ENCODE results near the gene PTH2R. TPM values are rescaled to one million over a fixed set of nuclear protein-coding genes. Genes with fewer than 3 reads are reported as not detected.
"Not testable (repeated sequence)": the region's sequence is repeated elsewhere in the genome, so short reads cannot be mapped to it uniquely, and the experiment has no call there.

PTH2R gene
- total RNA-seq, 3 donors from 2014 or later: 0.64 to 3.3 (median 1.2) TPM

DNA sequence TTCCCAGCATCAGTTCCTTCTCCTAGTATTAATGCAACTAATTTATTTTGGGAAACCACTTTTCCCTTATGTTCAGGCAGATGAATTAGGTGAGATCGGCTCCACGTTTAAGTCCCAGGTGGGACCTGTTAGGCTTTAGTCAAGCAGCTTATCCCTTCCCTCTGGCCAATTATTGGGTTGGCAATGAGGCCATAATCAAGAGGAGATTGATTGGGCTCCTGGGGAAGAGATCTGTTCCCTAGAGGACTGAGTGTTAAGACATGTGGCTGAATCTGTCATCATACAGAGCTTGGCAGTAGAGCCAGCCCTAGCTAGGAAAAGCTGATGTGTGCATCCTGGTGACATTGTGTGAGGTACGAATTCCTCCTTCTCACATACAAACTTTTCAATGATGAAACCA is 104.4 kb downstream of the PTH2R start:
- H3K4me1 ChIP-seq: no peaks in the 10 kb centered on the region
- no peak overlapping the region for H3K4me3 ChIP-seq
- no peaks in the 10 kb centered on the region for H3K27me3 ChIP-seq
- TF ChIP-seq POLR2A (IDR thresholded peaks at IDR 0.05) (no peak), POLR2AphosphoS5 (IDR thresholded peaks at IDR 0.05) (no peak)
- TF ChIP-seq, protein P1, sequence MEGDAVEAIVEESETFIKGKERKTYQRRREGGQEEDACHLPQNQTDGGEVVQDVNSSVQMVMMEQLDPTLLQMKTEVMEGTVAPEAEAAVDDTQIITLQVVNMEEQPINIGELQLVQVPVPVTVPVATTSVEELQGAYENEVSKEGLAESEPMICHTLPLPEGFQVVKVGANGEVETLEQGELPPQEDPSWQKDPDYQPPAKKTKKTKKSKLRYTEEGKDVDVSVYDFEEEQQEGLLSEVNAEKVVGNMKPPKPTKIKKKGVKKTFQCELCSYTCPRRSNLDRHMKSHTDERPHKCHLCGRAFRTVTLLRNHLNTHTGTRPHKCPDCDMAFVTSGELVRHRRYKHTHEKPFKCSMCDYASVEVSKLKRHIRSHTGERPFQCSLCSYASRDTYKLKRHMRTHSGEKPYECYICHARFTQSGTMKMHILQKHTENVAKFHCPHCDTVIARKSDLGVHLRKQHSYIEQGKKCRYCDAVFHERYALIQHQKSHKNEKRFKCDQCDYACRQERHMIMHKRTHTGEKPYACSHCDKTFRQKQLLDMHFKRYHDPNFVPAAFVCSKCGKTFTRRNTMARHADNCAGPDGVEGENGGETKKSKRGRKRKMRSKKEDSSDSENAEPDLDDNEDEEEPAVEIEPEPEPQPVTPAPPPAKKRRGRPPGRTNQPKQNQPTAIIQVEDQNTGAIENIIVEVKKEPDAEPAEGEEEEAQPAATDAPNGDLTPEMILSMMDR (IDR thresholded peaks at IDR 0.05): no peak
- DNase-seq (ENCODE audit: low spot score in 2 of 2): no peak
- H3K9me3 ChIP-seq: peaks cover 5 to 42% of the 10 kb centered on the region in 2 donors
- intact Hi-C loops (cut with DNase I; ENCODE audit: low total_unique reads): no loop called here
- H3K36me3 ChIP-seq: no peaks in the 10 kb centered on the region
- no peak overlapping the region for H3K27ac ChIP-seq

DNA sequence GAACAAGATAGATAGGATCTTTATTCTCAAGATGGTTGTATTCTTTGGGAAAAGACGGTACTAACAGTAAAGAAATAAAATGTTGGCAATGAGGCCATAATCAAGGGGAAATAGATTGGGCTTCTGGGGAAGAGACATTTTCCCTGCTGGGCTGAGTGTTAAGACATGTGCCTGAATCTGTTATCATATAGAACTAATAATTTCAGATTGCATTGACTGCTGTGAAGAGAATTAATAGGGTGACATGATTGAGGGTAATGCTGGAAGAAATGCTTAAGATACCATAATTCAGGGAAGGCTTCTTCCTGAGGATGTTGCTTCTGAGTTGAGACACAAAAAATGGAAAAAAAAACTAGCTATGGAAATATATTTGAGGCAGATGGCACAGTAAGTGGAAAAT is 105.0 kb downstream of the PTH2R start:
- Histone ChIP-seq H3K36me3 (no peaks in the 10 kb centered on the region), H3K4me1 (no peaks in the 10 kb centered on the region), H3K27me3 (no peaks in the 10 kb centered on the region), H3K9me3 (peaks cover 5 to 47% of the 10 kb centered on the region in 2 donors), H3K4me3 (no peak overlapping the region), H3K27ac (no peak overlapping the region)
- DNase-seq (ENCODE audit: low spot score in 2 of 2): no peak
- intact Hi-C loops (cut with DNase I; ENCODE audit: low total_unique reads): no loop called here
- TF ChIP-seq POLR2AphosphoS5 (IDR thresholded peaks at IDR 0.05) (no peak), POLR2A (IDR thresholded peaks at IDR 0.05) (no peak)
- TF ChIP-seq, protein P1 (IDR thresholded peaks at IDR 0.05): no peak

DNA sequence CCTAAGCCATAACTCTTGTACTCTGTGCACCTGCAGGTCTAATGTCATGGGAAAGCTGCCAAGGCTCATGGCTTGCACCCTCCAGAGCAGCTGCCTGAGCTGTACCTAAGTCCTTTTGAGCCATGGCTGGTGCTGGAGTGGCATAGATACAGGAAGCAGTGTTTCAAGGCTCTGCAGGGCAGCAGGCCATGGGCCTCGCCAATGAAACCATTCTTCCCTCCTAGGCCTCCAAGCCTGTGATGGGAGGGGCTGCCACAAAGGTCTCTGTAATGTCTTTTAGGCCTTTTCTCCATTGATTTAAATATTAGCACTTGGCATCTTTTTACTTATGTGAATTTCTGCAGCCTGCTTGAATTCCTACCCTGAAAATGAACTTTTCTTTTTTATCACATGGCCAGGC is 108.5 kb downstream of the PTH2R start:
- intact Hi-C loops (cut with DNase I; ENCODE audit: low total_unique reads): no loop called here
- no peaks in the 10 kb centered on the region for H3K4me1 ChIP-seq
- H3K27me3 ChIP-seq: no peaks in the 10 kb centered on the region
- no peak overlapping the region for H3K4me3 ChIP-seq
- no peak overlapping the region for H3K27ac ChIP-seq
- H3K9me3 ChIP-seq: peaks cover 5 to 28% of the 10 kb centered on the region in 2 donors
- DNase-seq (ENCODE audit: low spot score in 2 of 2): no peak
- no peaks in the 10 kb centered on the region for H3K36me3 ChIP-seq
- no peak for TF ChIP-seq POLR2A (IDR thresholded peaks at IDR 0.05)
- no peak for TF ChIP-seq POLR2AphosphoS5 (IDR thresholded peaks at IDR 0.05)
- TF ChIP-seq, protein P1 (IDR thresholded peaks at IDR 0.05): no peak

DNA sequence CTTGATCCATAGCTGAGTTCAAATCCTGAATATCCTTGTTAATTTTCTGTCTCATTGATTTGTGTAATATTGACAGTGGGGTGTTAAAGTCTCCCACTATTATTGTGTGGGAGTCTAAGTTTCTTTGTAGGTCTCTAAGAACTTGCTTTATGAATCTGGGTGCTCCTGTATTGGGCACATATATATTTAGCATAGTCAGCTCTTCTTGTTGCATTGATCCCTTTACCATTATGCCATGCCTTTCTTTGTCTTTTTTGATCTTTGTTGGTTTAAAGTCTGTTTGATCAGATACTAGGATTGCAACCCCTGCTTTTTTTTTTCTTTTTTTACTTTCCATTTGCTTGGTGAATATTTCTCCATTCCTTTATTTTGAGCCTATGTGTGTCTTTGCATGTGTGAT is 116.5 kb downstream of the PTH2R start:
- H3K27me3 ChIP-seq; H3K4me3 ChIP-seq; H3K36me3 ChIP-seq; intact Hi-C loops (cut with DNase I; ENCODE audit: low total_unique reads); DNase-seq (ENCODE audit: low spot score in 2 of 2); H3K27ac ChIP-seq; H3K4me1 ChIP-seq: not testable (repeated sequence)
- peaks cover 0 to 21% of the 10 kb centered on the region in 2 donors for H3K9me3 ChIP-seq

DNA sequence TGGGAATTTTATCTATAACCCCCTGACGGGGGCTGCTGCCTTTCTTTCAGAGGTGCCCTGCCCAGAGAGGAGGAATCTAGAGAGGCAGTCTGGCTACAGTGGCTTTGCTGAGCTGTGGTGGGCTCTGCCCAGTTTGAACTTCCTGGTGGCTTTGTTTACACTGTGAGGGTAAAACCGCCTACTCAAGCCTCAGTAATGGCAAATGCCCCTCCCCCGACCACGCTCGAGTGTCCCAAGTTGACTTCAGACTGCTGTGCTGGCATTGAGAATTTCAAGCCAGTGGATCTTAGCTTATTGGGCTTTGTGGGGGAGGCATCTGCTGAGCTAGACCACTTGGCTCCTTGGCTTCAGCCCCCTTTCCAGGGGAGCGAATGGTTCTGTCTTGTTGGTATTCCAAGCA is 118.6 kb downstream of the PTH2R start:
- H3K27me3 ChIP-seq; DNase-seq (ENCODE audit: low spot score in 2 of 2); intact Hi-C loops (cut with DNase I; ENCODE audit: low total_unique reads); H3K4me3 ChIP-seq; H3K4me1 ChIP-seq; H3K36me3 ChIP-seq; H3K27ac ChIP-seq: not testable (repeated sequence)
- peaks cover 0 to 21% of the 10 kb centered on the region in 2 donors for H3K9me3 ChIP-seq

DNA sequence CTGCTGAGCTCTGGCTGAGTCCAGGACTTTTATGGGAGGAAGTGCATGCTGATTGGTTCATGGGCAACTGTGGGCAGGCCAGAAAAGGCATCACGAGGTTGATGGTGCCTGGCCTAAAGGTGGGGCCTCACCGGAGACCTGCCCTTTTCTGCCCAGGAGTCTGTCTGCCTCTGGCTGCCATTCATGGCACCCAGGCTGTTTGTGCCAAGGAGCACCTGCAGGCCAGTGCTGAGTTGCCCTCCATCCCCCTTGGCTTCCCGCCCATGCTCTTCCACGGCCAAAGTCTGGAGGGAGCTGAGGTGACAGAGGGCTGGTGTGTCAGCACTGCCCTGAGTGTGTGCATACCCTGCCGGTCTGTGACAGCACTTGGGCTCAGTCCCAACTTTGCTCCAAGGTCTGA is 123.2 kb downstream of the PTH2R start:
- H3K27me3 ChIP-seq: no peaks in the 10 kb centered on the region
- no peaks in the 10 kb centered on the region for H3K4me1 ChIP-seq
- no peaks in the 10 kb centered on the region for H3K9me3 ChIP-seq
- no peak overlapping the region for H3K4me3 ChIP-seq
- intact Hi-C loops (cut with DNase I; ENCODE audit: low total_unique reads): no loop called here
- TF ChIP-seq POLR2AphosphoS5 (IDR thresholded peaks at IDR 0.05): no peak
- TF ChIP-seq, protein P1 (IDR thresholded peaks at IDR 0.05): no peak
- no peak for TF ChIP-seq POLR2A (IDR thresholded peaks at IDR 0.05)
- DNase-seq (ENCODE audit: low spot score in 2 of 2): no peak
- no peaks in the 10 kb centered on the region for H3K36me3 ChIP-seq
- H3K27ac ChIP-seq: no peak overlapping the region

All from breast epithelium (tissue), 4 donors.